GM21447 (cell line): Measurements from ENCODE around the gene RAP2A.

Experiments
- ATAC-seq: cut with Tn5 transposase; IDR thresholded peaks from one replicate; pipeline ENCODE4 v1.9.1; 2021; ENCODE audit not compliant: unreplicated experiment

Gene RAP2A

GRCh38 chr13:97422118-97423054 lies 11.6 kb upstream of the RAP2A start:
- no peak for ATAC-seq

GRCh38 chr13:97423300-97424045 lies 10.5 kb upstream of the RAP2A start:
- ATAC-seq = no peak

GRCh38 chr13:97425590-97425989 lies 8.4 kb upstream of the RAP2A start:
- no peak for ATAC-seq

GRCh38 chr13:97426695-97427094 lies 7.3 kb upstream of the RAP2A start:
- no peak for ATAC-seq

GRCh38 chr13:97429681-97430081 lies 4.3 kb upstream of the RAP2A start:
- ATAC-seq = no peak

GRCh38 chr13:97430296-97430695 lies 3.7 kb upstream of the RAP2A start:
- ATAC-seq = no peak

GRCh38 chr13:97431171-97431764 lies 2.7 kb upstream of the RAP2A start:
- ATAC-seq = no peak

GRCh38 chr13:97432232-97432916 lies 1.6 kb upstream of the RAP2A start:
- no peak for ATAC-seq

GRCh38 chr13:97432917-97433726 lies 847 bp upstream of the RAP2A start:
- peak; percentile 82 for ATAC-seq

GRCh38 chr13:97434397-97435201 lies 630 bp downstream of the RAP2A start:
- ATAC-seq = peak; percentile 1

- ATAC-seq = no peak
Observed at GRCh38 chr13:97435323-97435722, 1.4 kb downstream of the RAP2A start.

- no peak for ATAC-seq
Observed at GRCh38 chr13:97435794-97436193, 1.8 kb downstream of the RAP2A start.

- ATAC-seq = no peak
Observed at GRCh38 chr13:97436845-97437244, 2.9 kb downstream of the RAP2A start.

- no peak for ATAC-seq
Observed at GRCh38 chr13:97437729-97438128, 3.8 kb downstream of the RAP2A start.

GRCh38 chr13:97438856-97439595 lies 5.1 kb downstream of the RAP2A start:
- ATAC-seq = no peak

- ATAC-seq = no peak
Observed at GRCh38 chr13:97440598-97441170, 6.7 kb downstream of the RAP2A start.

- ATAC-seq = peak; percentile 64
Observed at GRCh38 chr13:97441368-97441767, 7.4 kb downstream of the RAP2A start.

- no peak for ATAC-seq
Observed at GRCh38 chr13:97445522-97446187, 11.7 kb downstream of the RAP2A start.
